Cardiac fibroblast (primary cell): ENCODE measurements around the gene CPO.

Experiments used
- DNase-seq, 2 donors: peaks; one replicate each; pipeline versions ENCODE4 v3.0.0 to v3.0.0-alpha.2; 2010; ENCODE audit warnings: low read depth in 2 of 2
- H3K4me3 ChIP-seq, 2 donors: replicated peaks in 1 of 2; 1 replicate in 1 of 2; 2 replicates in 1 of 2; pipeline ENCODE4 v1.5.1; 2011; ENCODE audit warnings: low read depth in 2 of 2, low read length in 2 of 2, mild to moderate bottlenecking in 2 of 2, moderate library complexity in 1 of 2
- CTCF ChIP-seq: IDR thresholded peaks from one replicate; pipeline ENCODE4 v1.5.1; 2011; ENCODE audit warnings: low read depth, mild to moderate bottlenecking, low read length, inconsistent platforms

CPO gene

GRCh38 chr2:206971805-206972204, 32.5 kb downstream of the CPO start:
- DNase-seq, result peak; percentile 38 to 59
- H3K4me3 ChIP-seq, result no peak overlapping the region
- TF ChIP-seq CTCF, result no peak

- no peak for TF ChIP-seq CTCF
- no peak for DNase-seq
- no peak overlapping the region for H3K4me3 ChIP-seq
Measured at GRCh38 chr2:206974551-206974950, 35.2 kb downstream of the CPO start.

DNA sequence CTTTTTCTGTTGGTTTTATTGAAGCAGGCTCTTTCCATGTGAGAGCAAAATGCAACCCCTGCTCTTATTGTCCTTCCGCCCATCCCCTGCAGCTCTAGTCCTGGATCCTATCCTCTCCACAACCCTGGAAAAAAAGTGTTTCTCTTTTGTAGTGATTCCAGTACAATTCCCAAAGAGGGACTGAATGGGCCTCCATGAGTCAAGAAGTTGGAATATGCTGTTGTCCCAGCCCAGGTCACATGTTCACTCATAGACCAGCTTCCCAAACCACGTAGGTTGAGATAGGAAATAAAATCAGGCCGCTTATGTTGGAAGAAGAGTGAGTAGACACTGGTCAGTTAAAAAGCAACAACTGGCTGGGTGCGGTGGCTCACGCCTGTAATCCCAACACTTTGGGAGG, 39.4 kb downstream of the CPO start:
- TF ChIP-seq CTCF, result no peak
- no peak overlapping the region for H3K4me3 ChIP-seq
- DNase-seq, result no peak

DNA sequence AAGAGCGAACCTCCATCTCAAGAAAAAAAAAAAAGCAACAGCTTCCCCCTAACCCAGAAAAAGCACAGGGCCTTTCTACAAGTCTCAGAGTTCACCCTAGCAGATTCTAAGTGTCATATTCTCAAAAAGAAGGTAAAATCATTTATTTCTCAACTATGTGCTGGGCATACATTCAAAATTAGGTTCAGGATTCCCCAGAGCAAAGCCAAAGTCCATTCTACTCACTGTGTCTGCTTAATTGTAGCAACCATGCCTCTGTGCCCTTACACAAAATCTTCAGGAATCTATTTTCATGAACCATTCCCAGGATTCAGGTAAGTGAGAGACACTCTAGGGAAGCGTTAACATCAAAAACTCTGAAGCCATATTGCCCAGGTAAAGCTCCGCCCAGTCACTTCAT, 40.0 kb downstream of the CPO start:
- DNase-seq, result no peak
- TF ChIP-seq CTCF, result no peak

DNA sequence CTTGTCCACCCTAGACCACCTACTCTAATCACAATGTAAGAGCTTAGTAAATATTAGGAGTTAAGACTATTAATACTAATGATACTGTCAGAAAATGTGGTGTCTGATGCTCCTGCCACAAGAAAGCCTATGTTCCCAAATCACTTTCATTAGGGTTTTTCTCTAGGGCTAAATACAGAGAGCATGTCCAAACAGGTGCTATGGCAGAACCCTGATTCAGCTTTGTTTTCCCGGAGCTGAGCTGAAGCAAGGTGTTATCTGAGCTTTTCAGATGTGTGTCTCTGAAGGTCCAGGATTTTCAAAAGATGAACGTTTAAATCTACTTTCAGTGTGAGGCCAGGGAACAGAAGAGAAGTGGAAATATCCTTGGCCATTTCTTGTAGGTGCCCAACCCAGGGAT, 40.6 kb downstream of the CPO start:
- H3K4me3 ChIP-seq, result no peak overlapping the region
- no peak for DNase-seq
- no peak for TF ChIP-seq CTCF

More for the DNA sequence above, 40.0 kb downstream of the CPO start:
- no peak overlapping the region for H3K4me3 ChIP-seq

GRCh38 chr2:206980413-206980812, 41.1 kb downstream of the CPO start:
- TF ChIP-seq CTCF, result no peak
- no peak for DNase-seq

GRCh38 chr2:206981086-206981674, 41.9 kb downstream of the CPO start:
- H3K4me3 ChIP-seq, result no peak overlapping the region
- TF ChIP-seq CTCF, result no peak
- no peak for DNase-seq

More at GRCh38 chr2:206980413-206980812, 41.1 kb downstream of the CPO start:
- no peak overlapping the region for H3K4me3 ChIP-seq
